Bronchial epithelial cell (primary cell): ENCODE measurements around the gene AATK. TPM values are rescaled to one million over a fixed set of nuclear protein-coding genes. Genes with fewer than 3 reads are reported as not detected.
A peak's percentile ranks its signal among the peaks of the same experiment; 100 is the strongest.
"Not testable (repeated sequence)": the region's sequence is repeated elsewhere in the genome, so short reads cannot be mapped to it uniquely, and the experiment has no call there.

Experiments used
- DNase-seq: peaks from one replicate; pipeline ENCODE4 v3.0.0-alpha.2; 2010; ENCODE audit warnings: low read depth
- FAIRE-seq: peaks from 2 replicates; lab custom pipeline; 2011; peaks lifted over from hg19 to GRCh38; lab: Jason Lieb, UNC
- H3K27me3 ChIP-seq: 2 replicates; pipeline ENCODE4 v1.5.1; 2011; ENCODE audit warnings: low read length; ENCODE audit not compliant: control insufficient read depth, insufficient read depth
- H3K36me3 ChIP-seq: 2 replicates; pipeline ENCODE4 v1.5.1; 2011; ENCODE audit warnings: low read length; ENCODE audit not compliant: control insufficient read depth, insufficient read depth
- H3K4me3 ChIP-seq: 2 replicates; pipeline ENCODE4 v1.5.1; 2011; ENCODE audit warnings: mild to moderate bottlenecking, low read depth, low read length, control low read depth
- CTCF ChIP-seq: IDR thresholded peaks from 2 replicates; pipeline ENCODE4 v1.5.1; 2011; ENCODE audit warnings: mild to moderate bottlenecking, moderate library complexity, low read length, control low read depth, inconsistent platforms; ENCODE audit not compliant: insufficient read depth, severe bottlenecking
- total RNA-seq: library from RNA; depleted of rRNA; stranded (reverse); fragments of >200 nt; gene quantifications from 2 replicates; pipeline ENCODE4 v1.2.1, GENCODE V29; 2014

AATK gene
- total RNA-seq, 1 donor from 2014 or later, result 0.79 TPM

GRCh38 chr17:81147701-81148100 is 18.3 kb downstream of the AATK start:
- FAIRE-seq, result no peak
- H3K4me3 ChIP-seq, result no peak overlapping the region
- TF ChIP-seq CTCF, result no peak
- no peaks in the 10 kb centered on the region for H3K36me3 ChIP-seq
- H3K27me3 ChIP-seq, result peaks cover 1% of the 10 kb centered on the region
- DNase-seq, result no peak

GRCh38 chr17:81146208-81146607 is 19.8 kb downstream of the AATK start:
- not testable (repeated sequence) for H3K27me3 ChIP-seq, DNase-seq, H3K4me3 ChIP-seq, H3K36me3 ChIP-seq, FAIRE-seq

GRCh38 chr17:81144423-81144781 is 21.6 kb downstream of the AATK start:
- no peak for FAIRE-seq
- no peak for DNase-seq
- Histone ChIP-seq H3K4me3 (no peak overlapping the region), H3K27me3 (peaks cover 1% of the 10 kb centered on the region), H3K36me3 (no peaks in the 10 kb centered on the region)
- TF ChIP-seq CTCF, result no peak

GRCh38 chr17:81143717-81144422 is 22.2 kb downstream of the AATK start:
- H3K27me3 ChIP-seq, result peaks cover 1% of the 10 kb centered on the region
- no peak for DNase-seq
- H3K4me3 ChIP-seq, result no peak overlapping the region
- TF ChIP-seq CTCF, result no peak
- no peaks in the 10 kb centered on the region for H3K36me3 ChIP-seq
- FAIRE-seq, result no peak

GRCh38 chr17:81143200-81143527 is 22.9 kb downstream of the AATK start:
- no peak for TF ChIP-seq CTCF
- Histone ChIP-seq H3K27me3 (peaks cover 1% of the 10 kb centered on the region), H3K4me3 (no peak overlapping the region), H3K36me3 (no peaks in the 10 kb centered on the region)
- no peak for DNase-seq
- FAIRE-seq, result no peak

- Histone ChIP-seq H3K27me3 (peaks cover 1% of the 10 kb centered on the region), H3K4me3 (no peak overlapping the region), H3K36me3 (no peaks in the 10 kb centered on the region)
- FAIRE-seq (no peak), DNase-seq (peak; percentile 55)
- TF ChIP-seq CTCF, result peak; percentile 65
These were observed 23.5 kb downstream of the AATK start for GRCh38 chr17:81142301-81143199.
